GM10266 (cell line): ENCODE data around the gene SNX5.

Source experiments
- DNase-seq: peaks from one replicate; pipeline ENCODE4 v3.0.0; 2012; ENCODE audit errors: extremely low spot score
- CTCF ChIP-seq: IDR thresholded peaks from 2 replicates; pipeline ENCODE4 v1.5.1; 2012; ENCODE audit warnings: mild to moderate bottlenecking, low read depth; ENCODE audit not compliant: control insufficient read depth, insufficient read depth; ENCODE audit errors: missing control alignments

SNX5 gene

GRCh38 chr20:17944854-17945474 lies 23.6 kb downstream of the SNX5 start:
- no peak for DNase-seq
- no peak for TF ChIP-seq CTCF

GRCh38 chr20:17943343-17943742 lies 25.3 kb downstream of the SNX5 start:
- no peak for DNase-seq
- TF ChIP-seq CTCF, result no peak

DNA sequence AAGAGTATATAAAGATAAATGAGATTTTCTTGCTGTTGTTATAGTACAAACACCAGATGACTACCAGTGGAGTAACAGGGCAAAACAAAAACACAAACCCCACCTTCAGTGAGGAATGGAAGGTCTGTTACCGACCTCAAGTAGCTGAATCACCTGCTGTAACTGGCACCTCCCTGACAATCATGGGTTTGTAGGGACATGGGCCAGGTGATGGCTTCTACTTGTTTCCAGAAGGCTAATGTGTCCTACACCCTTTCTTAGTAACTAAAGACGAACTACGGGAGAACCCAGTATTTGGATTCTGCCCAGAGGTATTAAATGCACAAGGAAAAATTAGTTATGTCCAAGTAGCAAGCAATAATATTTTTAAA lies 26.8 kb downstream of the SNX5 start:
- no peak for DNase-seq
- TF ChIP-seq CTCF, result no peak

- no peak for TF ChIP-seq CTCF
- no peak for DNase-seq
Measured at GRCh38 chr20:17941087-17941825, 27.3 kb downstream of the SNX5 start.

- TF ChIP-seq CTCF, result no peak
- no peak for DNase-seq
Measured at GRCh38 chr20:17940224-17940971, 28.2 kb downstream of the SNX5 start.

- no peak for DNase-seq
- TF ChIP-seq CTCF, result no peak
Measured at GRCh38 chr20:17939622-17940223, 28.9 kb downstream of the SNX5 start.
